Rectal smooth muscle tissue (tissue), 1 donor: ENCODE measurements around the gene SLC16A1.

ENCODE experiments used
- H3K27ac ChIP-seq: one replicate; pipeline ENCODE4 v1.7.0; 2013; ENCODE audit warnings: low read depth, low read length, inconsistent platforms
- H3K27me3 ChIP-seq: one replicate; pipeline ENCODE4 v1.7.0; 2013; ENCODE audit warnings: low read length; ENCODE audit not compliant: control insufficient read depth, insufficient read depth
- H3K36me3 ChIP-seq: one replicate; pipeline ENCODE4 v1.7.0; 2013; ENCODE audit warnings: low read length; ENCODE audit not compliant: control insufficient read depth, insufficient read depth
- H3K4me1 ChIP-seq: one replicate; pipeline ENCODE4 v1.7.0; 2013; ENCODE audit warnings: low read length; ENCODE audit not compliant: control insufficient read depth, insufficient read depth
- H3K4me3 ChIP-seq: one replicate; pipeline ENCODE4 v1.7.0; 2013; ENCODE audit warnings: low read length
- H3K9ac ChIP-seq: one replicate; pipeline ENCODE4 v1.7.0; 2013; ENCODE audit warnings: low read length

The SLC16A1 gene

GRCh38 chr1:112957133-112957812 is 1.3 kb upstream of the SLC16A1 start:
- H3K4me3 ChIP-seq = peak overlapping the region; percentile 95

GRCh38 chr1:112956544-112957132 is 642 bp upstream of the SLC16A1 start:
- peak overlapping the region; percentile 95 for H3K4me3 ChIP-seq
- H3K36me3 ChIP-seq = peaks cover under 1% of the 10 kb centered on the region
- no peaks in the 10 kb centered on the region for H3K27me3 ChIP-seq
- peak overlapping the region; percentile 66 for H3K9ac ChIP-seq
- no peaks in the 10 kb centered on the region for H3K4me1 ChIP-seq
- peak overlapping the region; percentile 92 for H3K27ac ChIP-seq

More at GRCh38 chr1:112957133-112957812, 1.3 kb upstream of the SLC16A1 start:
- no peaks in the 10 kb centered on the region for H3K4me1 ChIP-seq
- H3K27ac ChIP-seq = peak overlapping the region; percentile 92
- H3K9ac ChIP-seq = no peak overlapping the region
- H3K27me3 ChIP-seq = no peaks in the 10 kb centered on the region
- peaks cover 3% of the 10 kb centered on the region for H3K36me3 ChIP-seq

GRCh38 chr1:112954945-112955772 is 837 bp downstream of the SLC16A1 start:
- peak overlapping the region; percentile 95 for H3K4me3 ChIP-seq
- peak overlapping the region; percentile 92 for H3K27ac ChIP-seq
- no peaks in the 10 kb centered on the region for H3K36me3 ChIP-seq
- H3K4me1 ChIP-seq = no peaks in the 10 kb centered on the region
- no peaks in the 10 kb centered on the region for H3K27me3 ChIP-seq
- H3K9ac ChIP-seq = peak overlapping the region; percentile 12

GRCh38 chr1:112954017-112954650 is 1.9 kb downstream of the SLC16A1 start:
- no peak overlapping the region for H3K9ac ChIP-seq
- H3K4me1 ChIP-seq = no peaks in the 10 kb centered on the region
- H3K27ac ChIP-seq = peak overlapping the region; percentile 92

GRCh38 chr1:112950426-112950825 is 5.6 kb downstream of the SLC16A1 start:
- Histone ChIP-seq H3K27me3 (no peaks in the 10 kb centered on the region), H3K4me1 (no peaks in the 10 kb centered on the region), H3K36me3 (no peaks in the 10 kb centered on the region), H3K4me3 (no peak overlapping the region), H3K27ac (no peak overlapping the region), H3K9ac (no peak overlapping the region)

More at GRCh38 chr1:112954017-112954650, 1.9 kb downstream of the SLC16A1 start:
- H3K4me3 ChIP-seq = peak overlapping the region; percentile 95
- H3K27me3 ChIP-seq = no peaks in the 10 kb centered on the region
- no peaks in the 10 kb centered on the region for H3K36me3 ChIP-seq

- H3K27ac ChIP-seq = no peak overlapping the region
- no peaks in the 10 kb centered on the region for H3K4me1 ChIP-seq
- no peaks in the 10 kb centered on the region for H3K27me3 ChIP-seq
Measured at GRCh38 chr1:112946683-112947082, 9.3 kb downstream of the SLC16A1 start.

GRCh38 chr1:112939810-112940209 is 16.2 kb downstream of the SLC16A1 start:
- H3K4me1 ChIP-seq = peaks cover 11% of the 10 kb centered on the region
- no peak overlapping the region for H3K9ac ChIP-seq
- H3K36me3 ChIP-seq = no peaks in the 10 kb centered on the region
- no peak overlapping the region for H3K4me3 ChIP-seq
- H3K27ac ChIP-seq = no peak overlapping the region
- H3K27me3 ChIP-seq = no peaks in the 10 kb centered on the region

More at GRCh38 chr1:112946683-112947082, 9.3 kb downstream of the SLC16A1 start:
- H3K36me3 ChIP-seq = no peaks in the 10 kb centered on the region
- no peak overlapping the region for H3K4me3 ChIP-seq
- no peak overlapping the region for H3K9ac ChIP-seq

GRCh38 chr1:112938210-112938609 is 17.8 kb downstream of the SLC16A1 start:
- Histone ChIP-seq H3K4me1 (peaks cover 11% of the 10 kb centered on the region), H3K27ac (no peak overlapping the region), H3K4me3 (no peak overlapping the region), H3K9ac (no peak overlapping the region), H3K36me3 (no peaks in the 10 kb centered on the region), H3K27me3 (no peaks in the 10 kb centered on the region)

- no peak overlapping the region for H3K27ac ChIP-seq
- no peaks in the 10 kb centered on the region for H3K36me3 ChIP-seq
- no peak overlapping the region for H3K4me3 ChIP-seq
- no peaks in the 10 kb centered on the region for H3K27me3 ChIP-seq
- peaks cover 11% of the 10 kb centered on the region for H3K4me1 ChIP-seq
- H3K9ac ChIP-seq = no peak overlapping the region
Measured at GRCh38 chr1:112937495-112937894, 18.5 kb downstream of the SLC16A1 start.

- Histone ChIP-seq H3K4me3 (no peak overlapping the region), H3K4me1 (peaks cover 11% of the 10 kb centered on the region), H3K36me3 (no peaks in the 10 kb centered on the region), H3K9ac (no peak overlapping the region), H3K27me3 (no peaks in the 10 kb centered on the region), H3K27ac (no peak overlapping the region)
Measured at GRCh38 chr1:112937070-112937469, 18.9 kb downstream of the SLC16A1 start.

GRCh38 chr1:112935461-112936111 is 20.4 kb downstream of the SLC16A1 start:
- Histone ChIP-seq H3K9ac (no peak overlapping the region), H3K27me3 (no peaks in the 10 kb centered on the region), H3K27ac (no peak overlapping the region), H3K4me3 (no peak overlapping the region), H3K36me3 (no peaks in the 10 kb centered on the region), H3K4me1 (peaks cover 11% of the 10 kb centered on the region)

GRCh38 chr1:112934577-112934976 is 21.4 kb downstream of the SLC16A1 start:
- peaks cover 11% of the 10 kb centered on the region for H3K4me1 ChIP-seq
- no peak overlapping the region for H3K4me3 ChIP-seq
- no peaks in the 10 kb centered on the region for H3K36me3 ChIP-seq
- no peak overlapping the region for H3K27ac ChIP-seq
- no peaks in the 10 kb centered on the region for H3K27me3 ChIP-seq
- H3K9ac ChIP-seq = no peak overlapping the region
